Mononuclear cell (primary cell): Measurements from ENCODE around the gene GCA. TPM values are rescaled to one million over a fixed set of nuclear protein-coding genes. Genes with fewer than 3 reads are reported as not detected.

Source experiments
- H3K27me3 ChIP-seq: 2 replicates; pipeline ENCODE4 v1.6.0; 2011; ENCODE audit warnings: low read length, control low read depth; ENCODE audit not compliant: insufficient read depth
- H3K4me1 ChIP-seq: 2 replicates; pipeline ENCODE4 v1.5.1; 2011; ENCODE audit warnings: mild to moderate bottlenecking, low read length, control low read depth; ENCODE audit not compliant: insufficient read depth
- H3K4me3 ChIP-seq: 2 replicates; pipeline ENCODE4 v1.5.1; 2011; ENCODE audit warnings: mild to moderate bottlenecking, low read length, moderate library complexity
- H3K9me3 ChIP-seq: 2 replicates; pipeline ENCODE4 v1.5.1; 2011; ENCODE audit warnings: low read depth, mild to moderate bottlenecking, control low read depth, low read length
- total RNA-seq: library from RNA; depleted of rRNA; stranded (reverse); fragments of >200 nt; gene quantifications from one replicate; pipeline ENCODE4 v1.2.3, GENCODE V29; 2012

Gene GCA, protein sequence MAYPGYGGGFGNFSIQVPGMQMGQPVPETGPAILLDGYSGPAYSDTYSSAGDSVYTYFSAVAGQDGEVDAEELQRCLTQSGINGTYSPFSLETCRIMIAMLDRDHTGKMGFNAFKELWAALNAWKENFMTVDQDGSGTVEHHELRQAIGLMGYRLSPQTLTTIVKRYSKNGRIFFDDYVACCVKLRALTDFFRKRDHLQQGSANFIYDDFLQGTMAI
- 18.2 TPM for total RNA-seq

- Histone ChIP-seq H3K4me1 (peaks cover 43% of the 10 kb centered on the region), H3K9me3 (no peaks in the 10 kb centered on the region), H3K27me3 (no peaks in the 10 kb centered on the region), H3K4me3 (peak within 1 kb of the TSS; percentile 71)
Measured at GRCh38 chr2:162343824-162344616, at the start of gene GCA. Gene GCA (plus strand): TSS chr2:162344132. CDS start chr2:162344249, 117 bp downstream.

DNA sequence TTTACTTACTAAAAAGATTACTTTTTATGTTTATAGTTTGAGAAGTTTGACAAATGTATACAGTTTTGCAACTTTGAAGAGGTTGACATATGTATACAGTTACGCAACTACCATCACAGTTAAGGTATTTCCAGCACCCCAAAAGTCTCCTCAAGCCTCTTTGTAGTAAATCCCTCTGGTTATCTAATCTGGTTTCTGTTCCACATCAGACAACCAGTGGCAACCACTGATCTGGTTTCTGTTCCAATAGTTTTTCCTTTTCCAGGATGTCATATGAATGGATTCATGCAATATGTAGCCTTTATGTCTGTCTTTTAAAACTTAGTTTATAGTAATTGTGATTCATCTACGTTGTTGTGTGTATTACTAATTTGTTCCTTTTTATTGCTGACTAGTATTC, 48.9 kb upstream of the GCA start:
- H3K4me3 ChIP-seq: no peak overlapping the region

GRCh38 chr2:162297925-162298552, 45.9 kb upstream of the GCA start:
- Histone ChIP-seq H3K4me3 (no peak overlapping the region), H3K9me3 (no peaks in the 10 kb centered on the region), H3K4me1 (no peaks in the 10 kb centered on the region), H3K27me3 (no peaks in the 10 kb centered on the region)

More for the DNA sequence above, 48.9 kb upstream of the GCA start:
- no peaks in the 10 kb centered on the region for H3K9me3 ChIP-seq
- no peaks in the 10 kb centered on the region for H3K4me1 ChIP-seq
- no peaks in the 10 kb centered on the region for H3K27me3 ChIP-seq

DNA sequence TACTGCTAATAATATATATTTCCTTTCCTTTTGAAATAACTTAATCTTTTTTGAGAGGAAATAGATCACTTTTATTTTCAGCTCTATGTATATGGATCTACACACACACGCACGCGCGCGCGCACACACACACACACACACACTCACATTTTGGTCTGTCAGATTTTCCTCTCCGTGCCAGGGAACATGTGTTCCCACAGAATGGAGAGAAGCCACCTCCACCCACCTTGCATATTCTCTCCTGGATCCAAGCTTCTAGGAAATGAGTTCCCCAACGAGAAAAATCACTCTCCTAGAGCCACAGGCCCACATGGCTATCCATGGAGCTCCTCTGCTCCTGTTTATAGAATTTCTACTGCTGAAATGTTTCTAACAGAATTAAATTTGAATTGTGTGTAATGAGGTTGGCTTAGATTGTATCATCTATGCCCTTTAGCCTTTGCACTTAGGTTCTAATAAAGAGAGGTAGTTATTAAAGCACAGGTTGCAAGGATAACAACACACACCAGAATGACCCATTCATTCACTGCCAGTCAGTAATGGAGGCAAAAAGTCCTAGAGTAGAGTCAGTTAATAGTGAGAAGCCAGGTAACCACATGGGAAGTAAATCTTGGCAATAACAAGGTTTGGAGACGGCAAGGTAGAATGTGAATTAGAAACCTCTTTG, 45.1 kb upstream of the GCA start:
- Histone ChIP-seq H3K9me3 (no peaks in the 10 kb centered on the region), H3K27me3 (no peaks in the 10 kb centered on the region), H3K4me3 (no peak overlapping the region), H3K4me1 (no peaks in the 10 kb centered on the region)

GRCh38 chr2:162300266-162300665, 43.7 kb upstream of the GCA start:
- H3K27me3 ChIP-seq: no peaks in the 10 kb centered on the region
- H3K4me1 ChIP-seq: no peaks in the 10 kb centered on the region
- H3K4me3 ChIP-seq: no peak overlapping the region
- H3K9me3 ChIP-seq: no peaks in the 10 kb centered on the region

GRCh38 chr2:162301151-162301804, 42.7 kb upstream of the GCA start:
- Histone ChIP-seq H3K4me1 (no peaks in the 10 kb centered on the region), H3K4me3 (no peak overlapping the region), H3K9me3 (no peaks in the 10 kb centered on the region), H3K27me3 (no peaks in the 10 kb centered on the region)

DNA sequence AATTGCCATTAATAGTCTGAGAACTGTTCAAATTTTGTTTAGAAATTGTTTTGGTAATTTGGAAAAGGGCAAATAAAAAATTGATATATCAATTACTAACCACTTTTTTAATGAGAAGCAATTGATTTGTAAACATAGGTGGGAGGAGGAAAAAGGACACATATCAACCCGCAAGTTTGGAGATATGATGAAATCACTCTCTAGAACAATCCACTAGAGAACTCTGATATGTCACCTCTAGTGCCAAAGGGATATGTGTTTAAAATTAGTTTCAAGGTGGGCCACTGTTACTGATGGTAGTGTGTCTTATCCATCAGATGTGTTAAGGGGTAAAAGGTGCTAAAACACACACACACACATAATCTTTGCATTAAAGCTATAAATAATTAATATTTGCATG, 42.1 kb upstream of the GCA start:
- Histone ChIP-seq H3K4me3 (no peak overlapping the region), H3K27me3 (no peaks in the 10 kb centered on the region), H3K9me3 (no peaks in the 10 kb centered on the region), H3K4me1 (no peaks in the 10 kb centered on the region)

DNA sequence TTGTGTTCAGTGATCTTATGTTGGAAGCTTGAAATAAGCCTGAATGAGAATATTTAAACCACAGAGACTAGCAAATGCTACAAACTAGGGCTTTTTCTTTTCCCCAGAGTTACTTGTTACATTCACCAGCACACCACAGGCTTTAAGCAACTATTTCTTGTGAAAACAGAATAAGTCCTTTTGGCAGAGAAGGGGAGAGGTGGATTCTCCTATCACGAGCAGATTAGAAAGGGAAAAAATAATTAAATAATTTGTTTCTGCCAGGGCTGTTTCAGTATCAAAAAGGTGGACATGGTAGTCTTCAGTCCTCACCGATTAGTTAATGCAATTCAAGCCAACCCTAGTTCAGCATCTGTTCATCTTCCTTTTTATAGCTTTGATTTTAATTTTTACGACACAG, 38.0 kb upstream of the GCA start:
- H3K4me1 ChIP-seq: peaks cover 6% of the 10 kb centered on the region
- no peak overlapping the region for H3K4me3 ChIP-seq
- no peaks in the 10 kb centered on the region for H3K9me3 ChIP-seq
- H3K27me3 ChIP-seq: no peaks in the 10 kb centered on the region

GRCh38 chr2:162308747-162309503, 35.0 kb upstream of the GCA start:
- H3K9me3 ChIP-seq: no peaks in the 10 kb centered on the region
- no peak overlapping the region for H3K4me3 ChIP-seq
- no peaks in the 10 kb centered on the region for H3K27me3 ChIP-seq
- H3K4me1 ChIP-seq: peaks cover 6% of the 10 kb centered on the region

DNA sequence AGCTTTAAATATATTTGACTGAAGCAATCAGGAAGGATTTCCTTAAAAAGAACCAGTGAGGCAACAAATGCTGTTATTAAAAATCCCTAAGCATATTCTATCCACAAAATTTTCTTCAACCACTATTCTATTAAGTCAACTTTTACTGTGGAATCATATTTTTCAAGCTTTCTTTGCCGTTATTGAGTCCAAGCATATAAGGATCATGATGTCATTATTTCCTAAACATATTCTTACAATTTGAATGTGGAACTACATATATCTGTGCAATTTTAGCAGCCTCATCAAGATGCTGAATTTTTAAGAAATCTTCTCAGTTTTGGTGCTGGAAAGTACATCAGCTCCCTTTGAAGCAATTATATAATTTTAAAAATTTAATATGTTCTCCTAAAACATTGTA, 31.1 kb upstream of the GCA start:
- no peaks in the 10 kb centered on the region for H3K27me3 ChIP-seq
- H3K9me3 ChIP-seq: no peaks in the 10 kb centered on the region
- H3K4me1 ChIP-seq: peaks cover 26% of the 10 kb centered on the region
- no peak overlapping the region for H3K4me3 ChIP-seq

DNA sequence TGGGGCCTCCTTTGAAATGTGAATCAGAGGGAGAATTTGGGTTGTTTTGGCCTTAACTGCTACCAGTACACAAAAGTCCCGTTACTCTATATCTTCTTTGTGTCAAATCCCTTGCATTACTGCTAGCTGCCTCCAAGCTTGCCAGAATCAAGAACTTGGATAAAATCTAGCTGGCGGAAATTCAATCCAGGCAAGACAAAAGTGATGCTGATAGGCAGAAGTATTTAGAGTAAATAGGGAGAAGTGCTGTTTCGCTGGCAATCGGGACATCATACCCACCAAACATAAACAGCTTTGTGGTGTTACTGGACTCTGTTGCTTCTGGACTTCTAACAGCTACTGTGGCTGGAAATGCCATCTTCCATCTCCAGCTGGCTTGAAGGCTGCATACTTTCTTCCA, 28.0 kb upstream of the GCA start:
- Histone ChIP-seq H3K27me3 (no peaks in the 10 kb centered on the region), H3K4me1 (peaks cover 26% of the 10 kb centered on the region), H3K4me3 (peak overlapping the region; percentile 2), H3K9me3 (no peaks in the 10 kb centered on the region)

GRCh38 chr2:162316590-162316989, 27.3 kb upstream of the GCA start:
- Histone ChIP-seq H3K9me3 (no peaks in the 10 kb centered on the region), H3K27me3 (no peaks in the 10 kb centered on the region), H3K4me3 (peak overlapping the region; percentile 94), H3K4me1 (peaks cover 26% of the 10 kb centered on the region)

- no peaks in the 10 kb centered on the region for H3K27me3 ChIP-seq
- H3K4me1 ChIP-seq: peaks cover 26% of the 10 kb centered on the region
- H3K4me3 ChIP-seq: peak overlapping the region; percentile 94
Measured at GRCh38 chr2:162317058-162317742, 26.7 kb upstream of the GCA start.

More at GRCh38 chr2:162317058-162317742, 26.7 kb upstream of the GCA start:
- no peaks in the 10 kb centered on the region for H3K9me3 ChIP-seq
